SK-N-SH (cell line): ENCODE data around the gene VTN. TPM values are rescaled to one million over a fixed set of nuclear protein-coding genes. Genes with fewer than 3 reads are reported as not detected.

Source experiments
- CTCF ChIA-PET: fragments of 300-600, 350-600 bp; formaldehyde crosslinking; extraction: SDS; loops from one replicate; lab custom pipeline; 2021; lab: Yijun Ruan, JAX
- POLR2A ChIA-PET: fragments of 350-600 bp; sonication (Branson Sonifier 250); formaldehyde crosslinking; extraction: SDS; loops from one replicate; lab custom pipeline; 2020; ENCODE audit warnings: antibody characterized with exemption, inconsistent platforms; lab: Yijun Ruan, JAX
- DNase-seq: peaks from one replicate; pipeline ENCODE4 v3.0.0; 2012
- H2AFZ ChIP-seq: fragments of 200-600 bp; sonication (generic); 2 replicates; pipeline ENCODE4 v1.8.1; 2016; ENCODE audit warnings: antibody characterized with exemption, mild to moderate bottlenecking, low read depth
- H3F3A ChIP-seq: fragments of 200-600 bp; sonication (generic); replicated peaks from 2 replicates; pipeline ENCODE3; 2016; ENCODE audit warnings: antibody characterized with exemption, mild to moderate bottlenecking; ENCODE audit not compliant: insufficient read depth
- H3K27ac ChIP-seq, 2 experiments: fragments of 200-500 bp in 1 of 2; fragments of 200-600 bp in 1 of 2; sonication (Bioruptor generic) in 1 of 2; sonication (generic), shearing (Covaris generic) in 1 of 2; 2 replicates each; pipeline versions ENCODE4 v1.5.1 to v1.6.1; 2014 to 2016; ENCODE audit warnings: low read depth in 2 of 2, inconsistent platforms in 1 of 2, low read length in 1 of 2, mild to moderate bottlenecking in 1 of 2, mixed read lengths in 1 of 2
- H3K27me3 ChIP-seq: fragments of 200-600 bp; sonication (generic), shearing (Covaris generic); 2 replicates; pipeline ENCODE4 v1.6.1; 2016; ENCODE audit warnings: mixed run types; ENCODE audit not compliant: insufficient read depth
- H3K36me3 ChIP-seq, 2 experiments: fragments of 200-500 bp in 1 of 2; fragments of 200-600 bp in 1 of 2; sonication (Bioruptor generic) in 1 of 2; sonication (generic) in 1 of 2; replicated peaks in 1 of 2; 2 replicates each; pipeline versions ENCODE3 to v1.5.1; 2014 to 2016; ENCODE audit warnings: low read length in 1 of 2, mild to moderate bottlenecking in 1 of 2; ENCODE audit not compliant: insufficient read depth in 2 of 2, control insufficient read depth in 1 of 2
- H3K4me1 ChIP-seq, 2 experiments: fragments of 200-500 bp in 1 of 2; fragments of 200-600 bp in 1 of 2; sonication (Bioruptor generic) in 1 of 2; sonication (generic), shearing (Covaris generic) in 1 of 2; 2 replicates each; pipeline versions ENCODE4 v1.5.1 to v1.6.1; 2014 to 2016; ENCODE audit warnings: low read depth in 1 of 2, low read length in 1 of 2, mixed run types in 1 of 2; ENCODE audit not compliant: insufficient read depth in 2 of 2, control insufficient read depth in 1 of 2
- H3K4me2 ChIP-seq: fragments of 200-600 bp; sonication (generic), shearing (Covaris generic); 2 replicates; pipeline ENCODE4 v1.6.1; 2017; ENCODE audit warnings: mixed run types
- H3K4me3 ChIP-seq, 2 experiments: fragments of 200-500 bp in 1 of 2; fragments of 200-600 bp in 1 of 2; sonication (Bioruptor generic) in 1 of 2; sonication (generic), shearing (Covaris generic) in 1 of 2; 2 replicates each; pipeline versions ENCODE4 v1.5.1 to v1.8.1; 2014 to 2016; ENCODE audit warnings: low read depth in 2 of 2, inconsistent platforms in 1 of 2, low read length in 1 of 2, mild to moderate bottlenecking in 1 of 2, mixed read lengths in 1 of 2, moderate library complexity in 1 of 2
- H3K79me2 ChIP-seq: fragments of 200-600 bp; sonication (generic); 2 replicates; pipeline ENCODE4 v1.8.1; 2017; ENCODE audit warnings: mild to moderate bottlenecking; ENCODE audit not compliant: insufficient read depth
- H3K9ac ChIP-seq: fragments of 200-600 bp; sonication (generic); 2 replicates; pipeline ENCODE4 v1.6.1; 2017; ENCODE audit warnings: mixed run types
- H3K9me2 ChIP-seq: fragments of 200-600 bp; sonication (generic); 2 replicates; pipeline ENCODE4 v1.6.1; 2017; ENCODE audit warnings: mixed run types
- H3K9me3 ChIP-seq: fragments of 200-600 bp; sonication (generic); 2 replicates; pipeline ENCODE4 v1.6.1; 2017; ENCODE audit warnings: mixed run types, mild to moderate bottlenecking, moderate library complexity
- H4K20me1 ChIP-seq: fragments of 200-600 bp; sonication (generic); 2 replicates; pipeline ENCODE4 v1.6.1; 2017; ENCODE audit warnings: mild to moderate bottlenecking, mixed run types; ENCODE audit not compliant: insufficient read depth
- CHD2 ChIP-seq: fragments of 150-350 bp; IDR thresholded peaks from 2 replicates; pipeline ENCODE4 v1.6.1; 2018; ENCODE audit warnings: low read length; ENCODE audit not compliant: partially characterized antibody
- ELF1 ChIP-seq: IDR thresholded peaks from 2 replicates; pipeline ENCODE4 v1.4.0; 2012
- FOSL2 ChIP-seq: IDR thresholded peaks from 2 replicates; pipeline ENCODE4 v1.4.0; 2012; ENCODE audit warnings: low read depth, mild to moderate bottlenecking, moderate library complexity, borderline replicate concordance
- FOXM1 ChIP-seq: IDR thresholded peaks from 2 replicates; pipeline ENCODE4 v1.4.0; 2012; ENCODE audit warnings: low read depth, mild to moderate bottlenecking
- IRF3 ChIP-seq: fragments of 150-350 bp; IDR thresholded peaks from 2 replicates; pipeline ENCODE4 v1.6.1; 2016; ENCODE audit warnings: mild to moderate bottlenecking, low read depth, low read length
- MXI1 ChIP-seq: IDR thresholded peaks from 2 replicates; pipeline ENCODE4 v1.6.1; 2012; ENCODE audit warnings: mild to moderate bottlenecking, low read depth, low read length, improper control_type of control experiment
- NFIC ChIP-seq: IDR thresholded peaks from 2 replicates; pipeline ENCODE4 v1.4.0; 2012; ENCODE audit warnings: borderline replicate concordance
- NRF1 ChIP-seq: IDR thresholded peaks from 2 replicates; pipeline ENCODE4 v1.6.1; 2012; ENCODE audit warnings: low read depth, mild to moderate bottlenecking, low read length
- POLR2AphosphoS5 ChIP-seq: IDR thresholded peaks from 2 replicates; pipeline ENCODE4 v1.6.1; 2012; ENCODE audit warnings: low read depth, low read length
- RAD21 ChIP-seq: IDR thresholded peaks from 2 replicates; pipeline ENCODE4 v1.6.1; 2012; ENCODE audit warnings: mild to moderate bottlenecking, low read length
- RCOR1 ChIP-seq: fragments of 150-350 bp; IDR thresholded peaks from 2 replicates; pipeline ENCODE4 v1.6.1; 2017; ENCODE audit warnings: antibody characterized with exemption, low read length
- SIN3A ChIP-seq: IDR thresholded peaks from 2 replicates; pipeline ENCODE4 v1.6.1; 2012; ENCODE audit warnings: low read depth, mild to moderate bottlenecking, low read length, moderate library complexity, borderline replicate concordance
- SMC3 ChIP-seq: IDR thresholded peaks from 2 replicates; pipeline ENCODE4 v1.6.1; 2012; ENCODE audit warnings: low read depth, low read length, improper control_type of control experiment
- TAF1 ChIP-seq: IDR thresholded peaks from 2 replicates; pipeline ENCODE4 v1.6.1; 2012; ENCODE audit warnings: low read depth, mild to moderate bottlenecking, low read length, moderate library complexity, borderline replicate concordance
- TCF12 ChIP-seq: IDR thresholded peaks from 2 replicates; pipeline ENCODE4 v1.4.0; 2012
- TEAD4 ChIP-seq: IDR thresholded peaks from 2 replicates; pipeline ENCODE4 v1.4.0; 2012; ENCODE audit warnings: mild to moderate bottlenecking, borderline replicate concordance; ENCODE audit not compliant: insufficient read depth
- USF1 ChIP-seq: IDR thresholded peaks from 2 replicates; pipeline ENCODE4 v1.4.0; 2012; ENCODE audit warnings: low read depth, borderline replicate concordance
- USF2 ChIP-seq: fragments of 150-350 bp; IDR thresholded peaks from 2 replicates; pipeline ENCODE4 v1.6.1; 2017; ENCODE audit warnings: antibody characterized with exemption, low read length, low read depth, borderline replicate concordance
- WGBS: methylation state at CpG from one replicate; pipeline ENCODE4 v1.1.6; 2017; ENCODE audit warnings: low lambda C conversion rate; 5-methylcytosine and 5-hydroxymethylcytosine counted together
- polyA plus RNA-seq, 3 experiments: library from polyadenylated mRNA; depleted of rRNA; stranded (reverse); fragments of >200 nt; gene quantifications; 2 replicates each; pipeline ENCODE4 v1.2.3, GENCODE V29; 2012
- TF ChIP-seq, protein P1 (sequence below): IDR thresholded peaks from 2 replicates; pipeline ENCODE4 v1.4.0; 2012; ENCODE audit warnings: low read depth, borderline replicate concordance

VTN gene
- polyA plus RNA-seq, 1 of the 3 experiments (the other 2 are of a cell fraction) = 1.2 TPM

- H3K9ac ChIP-seq = no peak overlapping the region
- H3K27ac ChIP-seq = no peak overlapping the region
- H3K27me3 ChIP-seq = no peaks in the 10 kb centered on the region
- H3K4me3 ChIP-seq = no peak overlapping the region
- WGBS = 92% methylated on average over 6 of the region's 6 CpGs
- no peaks in the 10 kb centered on the region for H3F3A ChIP-seq
- no peaks in the 10 kb centered on the region for H3K9me3 ChIP-seq
- TF ChIP-seq TAF1 (no peak), SIN3A (no peak), MXI1 (no peak), NFIC (no peak), RCOR1 (no peak), CHD2 (no peak), SMC3 (no peak), FOSL2 (no peak), POLR2AphosphoS5 (no peak), TCF12 (no peak), IRF3 (no peak), TEAD4 (no peak), RAD21 (no peak), NRF1 (no peak), ELF1 (no peak)
- TF ChIP-seq, protein P1, sequence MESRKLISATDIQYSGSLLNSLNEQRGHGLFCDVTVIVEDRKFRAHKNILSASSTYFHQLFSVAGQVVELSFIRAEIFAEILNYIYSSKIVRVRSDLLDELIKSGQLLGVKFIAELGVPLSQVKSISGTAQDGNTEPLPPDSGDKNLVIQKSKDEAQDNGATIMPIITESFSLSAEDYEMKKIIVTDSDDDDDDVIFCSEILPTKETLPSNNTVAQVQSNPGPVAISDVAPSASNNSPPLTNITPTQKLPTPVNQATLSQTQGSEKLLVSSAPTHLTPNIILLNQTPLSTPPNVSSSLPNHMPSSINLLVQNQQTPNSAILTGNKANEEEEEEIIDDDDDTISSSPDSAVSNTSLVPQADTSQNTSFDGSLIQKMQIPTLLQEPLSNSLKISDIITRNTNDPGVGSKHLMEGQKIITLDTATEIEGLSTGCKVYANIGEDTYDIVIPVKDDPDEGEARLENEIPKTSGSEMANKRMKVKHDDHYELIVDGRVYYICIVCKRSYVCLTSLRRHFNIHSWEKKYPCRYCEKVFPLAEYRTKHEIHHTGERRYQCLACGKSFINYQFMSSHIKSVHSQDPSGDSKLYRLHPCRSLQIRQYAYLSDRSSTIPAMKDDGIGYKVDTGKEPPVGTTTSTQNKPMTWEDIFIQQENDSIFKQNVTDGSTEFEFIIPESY = no peak
- no peak overlapping the region for H3K4me2 ChIP-seq
- H3K79me2 ChIP-seq = no peaks in the 10 kb centered on the region
- no peak for DNase-seq
- ChIA-PET POLR2A (no interaction called here), CTCF (no interaction called here)
- H2AFZ ChIP-seq = no peak overlapping the region
- H3K9me2 ChIP-seq = no peaks in the 10 kb centered on the region
- H4K20me1 ChIP-seq = no peaks in the 10 kb centered on the region
- peaks cover 0 to 40% of the 10 kb centered on the region in 2 experiments for H3K36me3 ChIP-seq
- H3K4me1 ChIP-seq = peaks cover 9 to 16% of the 10 kb centered on the region in 2 experiments; a peak in 2 of 4 replicates
Observed at GRCh38 chr17:28402844-28403243, 32.7 kb upstream of the VTN start.

DNA sequence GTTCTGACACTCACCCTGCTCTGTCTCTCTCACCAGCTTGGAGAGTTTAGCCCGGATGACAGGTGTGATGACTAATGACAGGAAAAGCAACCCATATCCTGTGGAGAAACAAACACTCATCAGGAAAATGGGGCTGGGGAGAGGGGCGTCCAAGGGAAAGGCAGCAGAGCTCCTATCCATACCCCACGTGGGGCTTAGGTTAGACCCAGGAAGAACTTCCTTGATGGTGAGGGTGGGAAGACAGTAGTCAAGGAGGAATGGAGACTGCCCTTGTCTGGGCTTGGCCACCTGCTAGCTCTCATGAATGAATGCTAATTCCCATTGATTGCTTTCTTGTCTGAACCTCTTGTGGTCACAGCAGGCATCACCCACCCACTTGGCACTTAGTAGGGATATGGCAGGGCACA, 32.1 kb upstream of the VTN start:
- H3F3A ChIP-seq = no peaks in the 10 kb centered on the region
- no peaks in the 10 kb centered on the region for H3K9me3 ChIP-seq
- POLR2A ChIA-PET = no interaction called here
- no peak overlapping the region for H3K27ac ChIP-seq
- CTCF ChIA-PET = interaction anchor here (0.7 kb wide), 1 partner anchor 22 kb away, joined by 3 read pairs; no protein-coding TSS in a partner anchor
- no peak overlapping the region for H2AFZ ChIP-seq
- H3K27me3 ChIP-seq = no peaks in the 10 kb centered on the region
- no peaks in the 10 kb centered on the region for H3K79me2 ChIP-seq
- no peak overlapping the region for H3K4me3 ChIP-seq
- no peak for DNase-seq
- H3K4me1 ChIP-seq = peaks cover 4 to 16% of the 10 kb centered on the region in 2 experiments; a peak in 2 of 4 replicates
- WGBS = 44% methylated on average over 3 of the region's 3 CpGs
- no peak overlapping the region for H3K4me2 ChIP-seq
- H4K20me1 ChIP-seq = no peaks in the 10 kb centered on the region
- no peaks in the 10 kb centered on the region for H3K9me2 ChIP-seq
- H3K9ac ChIP-seq = no peak overlapping the region
- peaks cover 0 to 45% of the 10 kb centered on the region in 2 experiments for H3K36me3 ChIP-seq
- TF ChIP-seq NRF1 (no peak), MXI1 (no peak), USF1 (no peak), NFIC (no peak), RCOR1 (no peak), FOXM1 (no peak), TEAD4 (no peak), POLR2AphosphoS5 (no peak), USF2 (no peak)
